K562 (cell line): ENCODE results near the gene RALA. TPM values are rescaled to one million over a fixed set of nuclear protein-coding genes. Genes with fewer than 3 reads are reported as not detected.

Experiments used
- CSDE1 ChIP-seq, 2 experiments: fragments of 450-650 bp; IDR thresholded peaks; 2 replicates each; pipeline ENCODE4 v1.6.1; 2016; ENCODE audit warnings: mild to moderate bottlenecking in 1 of 2
- HINFP ChIP-seq: fragments of 450-650 bp; conservative IDR thresholded peaks from 2 replicates; pipeline ENCODE4 v1.6.1; 2016; ENCODE audit warnings: missing genetic modification characterization, low read depth, mild to moderate bottlenecking, control low read depth, missing compliant biosample characterization
- MBD2 ChIP-seq: sonication (generic); IDR thresholded peaks from 2 replicates; pipeline ENCODE4 v1.6.1; 2016; ENCODE audit warnings: low read depth, borderline replicate concordance
- POLR3A ChIP-seq: IDR thresholded peaks from 2 replicates; pipeline ENCODE4 v1.6.1; 2011; ENCODE audit warnings: borderline replicate concordance, mild to moderate bottlenecking, moderate library complexity; ENCODE audit not compliant: insufficient read length, insufficient read depth; ENCODE audit errors: extremely low read depth
- PRMT5 ChIP-seq: sonication (generic); formaldehyde crosslinking; IDR thresholded peaks from 2 replicates; pipeline ENCODE4 v1.5.0; 2020; ENCODE audit warnings: missing genetic modification reagents
- RNF2 ChIP-seq: sonication (generic); IDR thresholded peaks from 2 replicates; pipeline ENCODE4 v1.6.1; 2016
- SREBF1 ChIP-seq: fragments of 150-350 bp; IDR thresholded peaks from 2 replicates; pipeline ENCODE4 v1.6.1; 2014; ENCODE audit warnings: antibody characterized with exemption, low read depth, low read length, borderline replicate concordance
- SREBF2 ChIP-seq: sonication (generic); formaldehyde crosslinking; IDR thresholded peaks from 2 replicates; pipeline ENCODE4 v1.4.0; 2020; ENCODE audit warnings: mild to moderate bottlenecking, missing genetic modification reagents
- TGIF2 ChIP-seq: sonication (generic); formaldehyde crosslinking; IDR thresholded peaks from 2 replicates; pipeline ENCODE4 v1.8.1; 2022; ENCODE audit warnings: mild to moderate bottlenecking, missing genetic modification reagents, moderate library complexity
- TRIM28 ChIP-seq: fragments of 450-650 bp; IDR thresholded peaks from 2 replicates; pipeline ENCODE4 v1.6.1; 2017
- XRCC4 ChIP-seq: IDR thresholded peaks from one replicate; pipeline ENCODE4 v1.6.1; 2011; ENCODE audit not compliant: insufficient read depth, insufficient read length; ENCODE audit errors: extremely low read depth
- ZNF124 ChIP-seq: sonication (generic); formaldehyde crosslinking; IDR thresholded peaks from 2 replicates; pipeline ENCODE4 v1.8.1; 2022; ENCODE audit warnings: missing genetic modification reagents
- ZNF140 ChIP-seq: fragments of 250-450 bp; sonication (Bioruptor Pico); IDR thresholded peaks from 2 replicates; pipeline ENCODE4 v1.8.0; 2021; ENCODE audit warnings: moderate library complexity, mild to moderate bottlenecking, inconsistent platforms
- ZNF3 ChIP-seq: fragments of 250-450 bp; sonication (Bioruptor Pico); IDR thresholded peaks from 2 replicates; pipeline ENCODE4 v1.5.0; 2021; ENCODE audit warnings: mild to moderate bottlenecking, moderate library complexity
- polyA plus RNA-seq, 8 experiments: library from polyadenylated mRNA; depleted of rRNA in 4 of 8; stranded (reverse) in 5 of 8; unstranded in 3 of 8; fragments of >200 nt; fragmentation: Nextera tagmentation in 2 of 8; fragmentation: Illumina TruSeq in 1 of 8; extraction: Ambion mirVana in 2 of 8; extraction: Trizol in 1 of 8; gene quantifications; 2 replicates each; pipeline versions ENCODE4 v1.2.1 to v1.2.3, GENCODE V29; 2011 to 2014; ENCODE audit warnings: inconsistent platforms in 1 of 8, missing spikeins in 1 of 8
- total RNA-seq, 7 experiments: library from RNA; depleted of rRNA in 6 of 7; stranded (reverse); fragments of >200 nt in 6 of 7; fragmentation: Illumina TruSeq in 2 of 7; extraction: Trizol in 2 of 7; gene quantifications; 2 replicates each; pipeline versions ENCODE4 v1.2.1 to v1.2.3, GENCODE V29; 2011 to 2021; ENCODE audit warnings: low replicate concordance in 1 of 7
- TF ChIP-seq, protein P1 (sequence below): fragments of 450-650 bp; formaldehyde crosslinking; IDR thresholded peaks from 2 replicates; pipeline ENCODE4 v1.4.0; 2020; ENCODE audit warnings: mild to moderate bottlenecking, moderate library complexity
- TF ChIP-seq, protein P2 (sequence below): fragments of 150-350 bp; conservative IDR thresholded peaks from 2 replicates; pipeline ENCODE4 v1.6.1; 2014; ENCODE audit warnings: low read length
- TF ChIP-seq, protein P3 (sequence below): fragments of 450-650 bp; IDR thresholded peaks from 2 replicates; pipeline ENCODE4 v1.6.1; 2016; ENCODE audit warnings: mild to moderate bottlenecking

The RALA gene
- total and polyA plus RNA-seq, 9 of the 15 experiments (the other 6 are each of a cell fraction or from before 2014, with no cell fraction given): 7.2 to 28.0 (median 25.7) TPM

DNA sequence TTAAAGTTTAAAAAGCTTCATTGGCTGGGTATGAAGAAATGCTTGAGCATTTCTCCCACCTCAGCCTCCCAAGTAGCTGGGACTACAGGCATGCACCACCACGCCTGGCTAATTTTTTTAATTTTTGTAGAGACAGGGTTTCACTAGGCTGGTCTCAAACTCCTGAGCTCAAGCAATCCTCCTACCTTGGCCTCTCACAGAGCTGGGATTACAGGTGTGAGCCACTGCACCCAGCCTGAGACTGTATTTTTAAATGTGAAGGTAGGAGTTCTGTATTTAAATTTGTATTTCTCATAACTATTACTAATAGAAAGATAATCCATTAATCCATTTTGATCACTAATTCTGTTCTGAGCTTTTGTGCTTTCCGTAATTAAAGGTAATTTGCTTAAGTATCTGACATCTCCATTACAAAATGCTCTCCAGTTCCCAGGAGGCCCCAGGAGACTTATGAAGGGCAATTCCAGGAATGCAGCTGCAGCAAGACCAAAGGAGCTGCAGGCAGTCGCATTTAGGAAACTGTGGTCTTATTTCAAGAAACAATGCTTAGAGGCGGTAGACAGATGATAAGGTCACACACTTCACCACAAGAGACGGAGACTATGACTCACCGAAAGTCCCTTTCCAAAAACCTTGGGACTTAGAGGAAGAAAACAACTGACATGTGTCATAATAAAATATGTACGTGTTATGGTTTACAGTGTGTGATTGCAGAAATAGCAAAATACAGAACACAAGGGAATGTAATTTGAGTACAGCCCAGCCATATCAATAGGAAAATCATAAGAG is 33.9 kb upstream of the RALA start (continued):
- TF ChIP-seq SREBF1 (no peak), RNF2 (peak; percentile 43; the same call in 1 of the 2 replicates), ZNF124 (CRISPR knock-in tag) (no peak), HINFP (tag) (no peak), ZNF3 (CRISPR knock-in tag) (no peak), POLR3A (no peak), TRIM28 (no peak), CSDE1 (IDR thresholded peaks at IDR 0.05) (no peak), ZNF140 (CRISPR knock-in tag) (no peak), XRCC4 (no peak), TGIF2 (CRISPR knock-in tag) (no peak), SREBF2 (CRISPR knock-in tag) (no peak), PRMT5 (no peak), MBD2 (no peak)
- TF ChIP-seq, protein P1, sequence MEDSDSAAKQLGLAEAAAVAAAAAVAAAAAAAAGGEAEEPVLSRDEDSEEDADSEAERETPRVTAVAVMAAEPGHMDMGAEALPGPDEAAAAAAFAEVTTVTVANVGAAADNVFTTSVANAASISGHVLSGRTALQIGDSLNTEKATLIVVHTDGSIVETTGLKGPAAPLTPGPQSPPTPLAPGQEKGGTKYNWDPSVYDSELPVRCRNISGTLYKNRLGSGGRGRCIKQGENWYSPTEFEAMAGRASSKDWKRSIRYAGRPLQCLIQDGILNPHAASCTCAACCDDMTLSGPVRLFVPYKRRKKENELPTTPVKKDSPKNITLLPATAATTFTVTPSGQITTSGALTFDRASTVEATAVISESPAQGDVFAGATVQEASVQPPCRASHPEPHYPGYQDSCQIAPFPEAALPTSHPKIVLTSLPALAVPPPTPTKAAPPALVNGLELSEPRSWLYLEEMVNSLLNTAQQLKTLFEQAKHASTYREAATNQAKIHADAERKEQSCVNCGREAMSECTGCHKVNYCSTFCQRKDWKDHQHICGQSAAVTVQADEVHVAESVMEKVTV (CRISPR knock-in tag): no peak
- TF ChIP-seq, protein P2, sequence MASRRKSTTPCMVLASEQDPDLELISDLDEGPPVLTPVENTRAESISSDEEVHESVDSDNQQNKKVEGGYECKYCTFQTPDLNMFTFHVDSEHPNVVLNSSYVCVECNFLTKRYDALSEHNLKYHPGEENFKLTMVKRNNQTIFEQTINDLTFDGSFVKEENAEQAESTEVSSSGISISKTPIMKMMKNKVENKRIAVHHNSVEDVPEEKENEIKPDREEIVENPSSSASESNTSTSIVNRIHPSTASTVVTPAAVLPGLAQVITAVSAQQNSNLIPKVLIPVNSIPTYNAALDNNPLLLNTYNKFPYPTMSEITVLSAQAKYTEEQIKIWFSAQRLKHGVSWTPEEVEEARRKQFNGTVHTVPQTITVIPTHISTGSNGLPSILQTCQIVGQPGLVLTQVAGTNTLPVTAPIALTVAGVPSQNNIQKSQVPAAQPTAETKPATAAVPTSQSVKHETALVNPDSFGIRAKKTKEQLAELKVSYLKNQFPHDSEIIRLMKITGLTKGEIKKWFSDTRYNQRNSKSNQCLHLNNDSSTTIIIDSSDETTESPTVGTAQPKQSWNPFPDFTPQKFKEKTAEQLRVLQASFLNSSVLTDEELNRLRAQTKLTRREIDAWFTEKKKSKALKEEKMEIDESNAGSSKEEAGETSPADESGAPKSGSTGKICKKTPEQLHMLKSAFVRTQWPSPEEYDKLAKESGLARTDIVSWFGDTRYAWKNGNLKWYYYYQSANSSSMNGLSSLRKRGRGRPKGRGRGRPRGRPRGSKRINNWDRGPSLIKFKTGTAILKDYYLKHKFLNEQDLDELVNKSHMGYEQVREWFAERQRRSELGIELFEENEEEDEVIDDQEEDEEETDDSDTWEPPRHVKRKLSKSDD: no peak
- TF ChIP-seq, protein P3, sequence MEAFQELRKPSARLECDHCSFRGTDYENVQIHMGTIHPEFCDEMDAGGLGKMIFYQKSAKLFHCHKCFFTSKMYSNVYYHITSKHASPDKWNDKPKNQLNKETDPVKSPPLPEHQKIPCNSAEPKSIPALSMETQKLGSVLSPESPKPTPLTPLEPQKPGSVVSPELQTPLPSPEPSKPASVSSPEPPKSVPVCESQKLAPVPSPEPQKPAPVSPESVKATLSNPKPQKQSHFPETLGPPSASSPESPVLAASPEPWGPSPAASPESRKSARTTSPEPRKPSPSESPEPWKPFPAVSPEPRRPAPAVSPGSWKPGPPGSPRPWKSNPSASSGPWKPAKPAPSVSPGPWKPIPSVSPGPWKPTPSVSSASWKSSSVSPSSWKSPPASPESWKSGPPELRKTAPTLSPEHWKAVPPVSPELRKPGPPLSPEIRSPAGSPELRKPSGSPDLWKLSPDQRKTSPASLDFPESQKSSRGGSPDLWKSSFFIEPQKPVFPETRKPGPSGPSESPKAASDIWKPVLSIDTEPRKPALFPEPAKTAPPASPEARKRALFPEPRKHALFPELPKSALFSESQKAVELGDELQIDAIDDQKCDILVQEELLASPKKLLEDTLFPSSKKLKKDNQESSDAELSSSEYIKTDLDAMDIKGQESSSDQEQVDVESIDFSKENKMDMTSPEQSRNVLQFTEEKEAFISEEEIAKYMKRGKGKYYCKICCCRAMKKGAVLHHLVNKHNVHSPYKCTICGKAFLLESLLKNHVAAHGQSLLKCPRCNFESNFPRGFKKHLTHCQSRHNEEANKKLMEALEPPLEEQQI: peak; percentile 85
